ENCODE measurements around the gene SRD5A3. TPM values are rescaled to one million over a fixed set of nuclear protein-coding genes. Genes with fewer than 3 reads are reported as not detected.

The SRD5A3 gene
- total and polyA plus RNA-seq, 2 donors (not counting 3 experiments of a cell fraction or from before 2014, with no cell fraction given), result 23.6 to 24.3 TPM

DNA sequence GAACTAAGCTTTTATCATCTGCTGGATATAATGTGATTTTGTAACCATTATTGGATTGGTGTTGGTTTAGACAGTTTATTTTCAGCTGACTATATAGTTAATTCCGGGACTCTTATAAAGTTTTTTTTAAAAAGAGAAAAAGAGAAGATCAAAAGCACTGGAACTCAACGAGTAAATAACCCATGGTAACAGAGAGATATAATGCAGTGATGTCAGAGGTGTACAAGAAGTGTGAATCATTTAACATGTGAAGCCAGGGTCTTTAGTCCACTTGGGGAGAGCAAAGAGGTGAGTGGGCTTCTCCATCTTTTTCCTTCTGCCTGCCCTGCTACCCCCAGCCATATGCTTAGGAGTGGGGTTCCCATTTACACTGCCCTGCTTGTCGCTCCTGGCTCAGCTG lies 52.9 kb downstream of the SRD5A3 start:
- TF ChIP-seq JUN (IDR thresholded peaks at IDR 0.05; ENCODE audit: borderline replicate concordance, insufficient read depth, insufficient read length, low read depth) (no peak), FOS (IDR thresholded peaks at IDR 0.05; ENCODE audit: borderline replicate concordance, insufficient read depth, low read length) (no peak), POLR2A (IDR thresholded peaks at IDR 0.05; ENCODE audit: low read depth, low read length) (no peak), POLR2AphosphoS5 (IDR thresholded peaks at IDR 0.05; ENCODE audit: insufficient read depth, low read depth, low read length) (no peak), EZH2 (IDR thresholded peaks at IDR 0.05; ENCODE audit: borderline replicate concordance, low read depth, low read length, severe bottlenecking) (no peak), GATA2 (IDR thresholded peaks at IDR 0.05; ENCODE audit: insufficient read depth, insufficient read length, low read depth, low read length) (no peak), MAX (IDR thresholded peaks at IDR 0.05; ENCODE audit: insufficient read depth, insufficient read length) (no peak), CTCF (IDR thresholded peaks at IDR 0.05; ENCODE audit: extremely low read depth in 1 of 2, insufficient read depth in 1 of 2, low read depth in 1 of 2, low read length in 2 of 2) (no peak), MYC (IDR thresholded peaks at IDR 0.05; ENCODE audit: low read depth, low read length) (no peak)
- no peak for FAIRE-seq
- dilution Hi-C loops (cut with MboI; ENCODE audit: extremely low pct_ligation_motif_present, low sequenced_read_pairs) (no loop called here), intact Hi-C loops (cut with micrococcal nuclease) (loop anchor here (1.0 to 5.0 kb wide), 5 partner anchors 37 to 428 kb away; no protein-coding TSS in a partner anchor)
- Histone ChIP-seq H3K27me3 (ENCODE audit: control insufficient read depth in 2 of 2, insufficient read depth in 2 of 2, low read length in 2 of 2) (no peaks in the 10 kb centered on the region), H3K4me3 (replicated peaks in 1 of 3; ENCODE audit: insufficient read depth in 1 of 3, low read depth in 1 of 3, low read length in 3 of 3) (peak overlapping the region in 2 of 3 experiments; percentile 18 to 98), H2AFZ (ENCODE audit: low read depth, low read length) (no peak overlapping the region), H3K9me1 (replicated peaks; ENCODE audit: control insufficient read depth, extremely low read depth, insufficient read depth, low read length) (no peaks in the 10 kb centered on the region), H3K4me1 (ENCODE audit: control insufficient read depth, extremely low read depth, insufficient read depth, low read length) (peaks cover 19% of the 10 kb centered on the region), H3K9ac (replicated peaks; ENCODE audit: extremely low read depth, insufficient read depth, low read length) (peak overlapping the region; percentile 94), H3K4me2 (ENCODE audit: insufficient read depth, low read length) (peak overlapping the region; percentile 99), H3K9me3 (replicated peaks; ENCODE audit: control insufficient read depth, insufficient read depth, low read length) (no peaks in the 10 kb centered on the region), H3K27ac (ENCODE audit: insufficient read depth, low read depth, low read length) (no peak overlapping the region), H3K36me3 (ENCODE audit: control insufficient read depth in 2 of 2, extremely low read depth in 1 of 2, insufficient read depth in 2 of 2, low read length in 2 of 2) (peaks cover 2 to 17% of the 10 kb centered on the region in 2 experiments), H3K79me2 (ENCODE audit: control insufficient read depth, insufficient read depth, low read length) (peaks cover 73% of the 10 kb centered on the region), H4K20me1 (replicated peaks; ENCODE audit: control insufficient read depth, extremely low read depth, insufficient read depth, low read length) (peaks cover 18% of the 10 kb centered on the region)
- peak; percentile 11 for DNase-seq (ENCODE audit: low read depth, low spot score)
- ChIA-PET POLR2A (no interaction called here), CTCF (interaction anchor here (0.6 to 2.4 kb wide), 5 partner anchors 10 to 736 kb away, joined by 3 to 14 read pairs (median 4); partner anchors contain the start of gene SRD5A3)
- no TSS peak for BruUV-seq (replicated peaks)
